Astrocyte (in vitro differentiated cells and primary cell): ENCODE data around the gene ITGB2. TPM values are rescaled to one million over a fixed set of nuclear protein-coding genes. Genes with fewer than 3 reads are reported as not detected.

Source experiments
- DNase-seq: peaks from one replicate; pipeline ENCODE4 v3.0.0-alpha.2; 2010; ENCODE audit warnings: low read depth
- FAIRE-seq: peaks from 2 replicates; lab custom pipeline; 2011; peaks lifted over from hg19 to GRCh38; lab: Jason Lieb, UNC
- H2AFZ ChIP-seq: 2 replicates; pipeline ENCODE4 v1.6.0; 2012; ENCODE audit warnings: low read depth, low read length, inconsistent platforms
- H3K27ac ChIP-seq: 2 replicates; pipeline ENCODE4 v1.5.1; 2011; ENCODE audit warnings: low read depth, low read length, inconsistent platforms
- H3K27me3 ChIP-seq: 2 replicates; pipeline ENCODE4 v1.6.0; 2011; ENCODE audit warnings: low read length, inconsistent platforms; ENCODE audit not compliant: insufficient read depth
- H3K36me3 ChIP-seq: 2 replicates; pipeline ENCODE4 v1.5.1; 2011; ENCODE audit warnings: low read length, inconsistent platforms; ENCODE audit not compliant: insufficient read depth
- H3K4me1 ChIP-seq: 2 replicates; pipeline ENCODE4 v1.5.1; 2011; ENCODE audit warnings: low read length, inconsistent platforms; ENCODE audit not compliant: insufficient read depth
- H3K4me2 ChIP-seq: 2 replicates; pipeline ENCODE4 v1.6.0; 2012; ENCODE audit warnings: low read length, inconsistent platforms
- H3K4me3 ChIP-seq: 2 replicates; pipeline ENCODE4 v1.5.1; 2011; ENCODE audit warnings: low read depth, mild to moderate bottlenecking, low read length, inconsistent platforms; ENCODE audit not compliant: insufficient read depth
- H3K79me2 ChIP-seq: 2 replicates; pipeline ENCODE4 v1.6.0; 2012; ENCODE audit warnings: mild to moderate bottlenecking, low read length, inconsistent platforms; ENCODE audit not compliant: insufficient read depth
- H3K9ac ChIP-seq: 2 replicates; pipeline ENCODE4 v1.6.0; 2012; ENCODE audit warnings: mild to moderate bottlenecking, low read length, inconsistent platforms
- H3K9me3 ChIP-seq: 2 replicates; pipeline ENCODE4 v1.5.1; 2012; ENCODE audit warnings: low read depth, mild to moderate bottlenecking, low read length, inconsistent platforms; ENCODE audit not compliant: insufficient read depth
- H4K20me1 ChIP-seq: 2 replicates; pipeline ENCODE4 v1.6.0; 2012; ENCODE audit warnings: low read length, inconsistent platforms; ENCODE audit not compliant: insufficient read depth
- H3K27ac Mint-ChIP-seq: one replicate; pipeline ENCODE4 v1.8.0; 2021; ENCODE audit warnings: mild to moderate bottlenecking, mixed read lengths; ENCODE audit not compliant: unreplicated experiment
- H3K27me3 Mint-ChIP-seq: one replicate; pipeline ENCODE4 v1.8.0; 2021; ENCODE audit warnings: low read depth, mixed read lengths; ENCODE audit not compliant: unreplicated experiment
- H3K36me3 Mint-ChIP-seq: one replicate; pipeline ENCODE4 v1.8.0; 2021; ENCODE audit warnings: low read depth, mixed read lengths; ENCODE audit not compliant: unreplicated experiment
- H3K4me1 Mint-ChIP-seq: one replicate; pipeline ENCODE4 v1.8.0; 2021; ENCODE audit warnings: low read depth, mixed read lengths; ENCODE audit not compliant: unreplicated experiment
- H3K4me3 Mint-ChIP-seq: one replicate; pipeline ENCODE4 v1.8.0; 2021; ENCODE audit warnings: mild to moderate bottlenecking, moderate library complexity, mixed read lengths; ENCODE audit not compliant: unreplicated experiment
- H3K9me3 Mint-ChIP-seq: one replicate; pipeline ENCODE4 v1.8.0; 2021; ENCODE audit warnings: mild to moderate bottlenecking, mixed read lengths; ENCODE audit not compliant: unreplicated experiment
- EZH2 ChIP-seq: IDR thresholded peaks from 2 replicates; pipeline ENCODE4 v1.6.1; 2012; ENCODE audit warnings: mild to moderate bottlenecking, low read length, inconsistent platforms; ENCODE audit not compliant: insufficient read depth
- total RNA-seq: library from RNA; stranded (reverse); gene quantifications from 2 replicates; pipeline ENCODE4 v1.2.1, GENCODE V29; 2021
- TF ChIP-seq, protein P1 (sequence below): IDR thresholded peaks from 2 replicates; pipeline ENCODE4 v1.5.1; 2011; ENCODE audit warnings: low read depth, mild to moderate bottlenecking, inconsistent platforms, low read length, moderate library complexity; ENCODE audit not compliant: insufficient read depth

ITGB2 gene
- total RNA-seq, 1 donor from 2014 or later: 0.61 TPM

DNA sequence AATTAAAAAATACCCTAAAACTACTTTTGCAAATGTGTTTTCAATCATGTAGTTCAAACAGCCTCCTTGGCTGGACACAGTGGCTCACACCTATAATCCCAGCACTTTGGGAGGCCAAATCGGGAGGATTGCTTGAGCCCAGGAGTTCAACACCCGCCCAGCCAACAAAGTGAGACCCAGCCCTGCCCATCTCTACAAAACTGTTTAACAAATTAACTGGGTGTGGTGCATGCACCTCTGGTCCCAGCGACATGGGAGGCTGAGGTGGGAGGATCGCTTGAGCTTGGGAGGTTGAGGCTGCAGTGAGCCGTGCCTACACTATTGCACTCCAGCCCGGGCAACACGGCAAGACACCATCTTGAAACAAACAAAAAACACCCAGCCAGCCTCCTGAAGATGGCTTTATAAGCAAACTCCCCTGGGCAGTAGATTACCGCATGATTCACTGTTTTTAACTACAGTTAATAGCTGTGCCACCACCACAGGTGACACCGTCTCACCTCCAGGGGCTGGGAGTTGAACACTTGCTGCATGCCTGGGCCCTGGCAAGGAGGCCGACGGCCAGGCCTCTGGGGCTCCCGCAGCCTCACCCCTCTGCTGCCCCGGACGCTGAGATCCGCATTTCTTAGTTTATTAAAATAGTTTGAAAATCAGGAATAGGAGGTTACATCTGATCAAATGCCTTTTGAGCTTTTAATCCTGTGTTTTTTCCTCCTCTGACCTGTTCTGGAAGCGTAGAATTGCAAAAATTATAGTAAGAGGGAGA lies 63.4 kb downstream of the ITGB2 start:
- H3K4me1 ChIP-seq: no peaks in the 10 kb centered on the region
- H3K36me3 Mint-ChIP-seq: peaks cover 36% of the 10 kb centered on the region
- peaks cover 96% of the 10 kb centered on the region for H4K20me1 ChIP-seq
- no peaks in the 10 kb centered on the region for H3K9me3 Mint-ChIP-seq
- peaks cover 19% of the 10 kb centered on the region for H3K36me3 ChIP-seq
- no peak overlapping the region for H3K4me3 ChIP-seq
- no peak overlapping the region for H3K4me2 ChIP-seq
- DNase-seq: no peak
- peaks cover 4% of the 10 kb centered on the region for H3K4me1 Mint-ChIP-seq
- TF ChIP-seq, protein P1, sequence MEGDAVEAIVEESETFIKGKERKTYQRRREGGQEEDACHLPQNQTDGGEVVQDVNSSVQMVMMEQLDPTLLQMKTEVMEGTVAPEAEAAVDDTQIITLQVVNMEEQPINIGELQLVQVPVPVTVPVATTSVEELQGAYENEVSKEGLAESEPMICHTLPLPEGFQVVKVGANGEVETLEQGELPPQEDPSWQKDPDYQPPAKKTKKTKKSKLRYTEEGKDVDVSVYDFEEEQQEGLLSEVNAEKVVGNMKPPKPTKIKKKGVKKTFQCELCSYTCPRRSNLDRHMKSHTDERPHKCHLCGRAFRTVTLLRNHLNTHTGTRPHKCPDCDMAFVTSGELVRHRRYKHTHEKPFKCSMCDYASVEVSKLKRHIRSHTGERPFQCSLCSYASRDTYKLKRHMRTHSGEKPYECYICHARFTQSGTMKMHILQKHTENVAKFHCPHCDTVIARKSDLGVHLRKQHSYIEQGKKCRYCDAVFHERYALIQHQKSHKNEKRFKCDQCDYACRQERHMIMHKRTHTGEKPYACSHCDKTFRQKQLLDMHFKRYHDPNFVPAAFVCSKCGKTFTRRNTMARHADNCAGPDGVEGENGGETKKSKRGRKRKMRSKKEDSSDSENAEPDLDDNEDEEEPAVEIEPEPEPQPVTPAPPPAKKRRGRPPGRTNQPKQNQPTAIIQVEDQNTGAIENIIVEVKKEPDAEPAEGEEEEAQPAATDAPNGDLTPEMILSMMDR: no peak
- no peak for TF ChIP-seq EZH2
- no peak overlapping the region for H3K27ac ChIP-seq
- no peak overlapping the region for H3K4me3 Mint-ChIP-seq
- FAIRE-seq: no peak
- no peaks in the 10 kb centered on the region for H3K9me3 ChIP-seq
- H3K27me3 Mint-ChIP-seq: peaks cover 2% of the 10 kb centered on the region
- H3K27me3 ChIP-seq: no peaks in the 10 kb centered on the region
- no peak overlapping the region for H3K27ac Mint-ChIP-seq
- H3K79me2 ChIP-seq: peaks cover 95% of the 10 kb centered on the region
- no peak overlapping the region for H3K9ac ChIP-seq
- H2AFZ ChIP-seq: no peak overlapping the region

DNA sequence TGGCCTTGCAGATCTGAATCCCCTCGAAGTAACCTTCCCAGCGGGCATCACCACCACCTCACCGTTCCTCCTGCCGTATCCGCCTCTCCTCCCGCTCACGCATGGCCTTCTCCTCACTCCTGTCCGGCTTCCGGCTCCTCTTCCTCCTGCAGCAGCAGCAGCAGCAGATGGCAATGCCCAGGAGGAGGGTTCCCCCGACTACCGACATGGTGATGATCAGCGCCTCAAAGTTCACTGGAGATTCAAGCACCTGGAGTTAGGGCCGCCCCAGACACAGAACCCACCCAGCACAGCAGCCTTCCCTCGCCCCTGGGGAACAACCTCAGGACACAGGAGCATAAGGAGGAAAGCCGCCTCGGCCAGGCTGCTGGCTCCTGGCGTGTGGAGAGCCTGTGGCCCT lies 64.6 kb downstream of the ITGB2 start:
- Histone ChIP-seq H3K36me3 (peaks cover 21% of the 10 kb centered on the region), H2AFZ (no peak overlapping the region), H4K20me1 (peaks cover 92% of the 10 kb centered on the region), H3K4me1 (no peaks in the 10 kb centered on the region), H3K27ac (no peak overlapping the region), H3K27me3 (no peaks in the 10 kb centered on the region), H3K9ac (no peak overlapping the region), H3K4me2 (no peak overlapping the region), H3K4me3 (no peak overlapping the region), H3K9me3 (no peaks in the 10 kb centered on the region), H3K79me2 (peaks cover 85% of the 10 kb centered on the region)
- no peaks in the 10 kb centered on the region for H3K4me1 Mint-ChIP-seq
- TF ChIP-seq EZH2: no peak
- TF ChIP-seq, protein P1: no peak
- no peaks in the 10 kb centered on the region for H3K9me3 Mint-ChIP-seq
- H3K36me3 Mint-ChIP-seq: peaks cover 28% of the 10 kb centered on the region
- no peak for DNase-seq
- no peak for FAIRE-seq
- H3K4me3 Mint-ChIP-seq: no peak overlapping the region
- H3K27ac Mint-ChIP-seq: no peak overlapping the region
- H3K27me3 Mint-ChIP-seq: peaks cover 2% of the 10 kb centered on the region

DNA sequence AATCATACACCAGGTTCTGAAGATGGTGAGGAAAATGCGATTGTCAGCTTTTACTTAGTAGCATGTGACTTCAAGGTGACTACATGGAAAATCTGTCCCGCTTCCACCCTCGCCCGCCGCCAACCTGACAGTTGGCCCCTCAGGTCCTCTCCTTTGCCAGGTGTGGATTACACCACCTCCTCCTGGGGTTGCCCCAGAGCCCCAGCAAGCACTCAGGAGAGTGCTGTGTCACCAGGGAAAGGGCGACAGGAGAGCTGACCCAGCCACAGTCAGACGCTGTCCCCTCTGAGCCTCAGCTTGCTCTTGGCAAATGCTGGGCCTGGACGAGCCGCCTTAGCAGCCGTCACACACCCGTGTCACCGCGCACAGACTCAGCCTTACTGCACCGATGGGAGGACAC lies 65.1 kb downstream of the ITGB2 start:
- Mint-ChIP-seq H3K36me3 (peaks cover 29% of the 10 kb centered on the region), H3K27me3 (peaks cover 2% of the 10 kb centered on the region), H3K4me3 (no peak overlapping the region), H3K9me3 (no peaks in the 10 kb centered on the region), H3K4me1 (no peaks in the 10 kb centered on the region), H3K27ac (no peak overlapping the region)
- H3K4me1 ChIP-seq: no peaks in the 10 kb centered on the region
- no peak overlapping the region for H3K9ac ChIP-seq
- TF ChIP-seq, protein P1: no peak
- TF ChIP-seq EZH2: no peak
- DNase-seq (no peak), FAIRE-seq (no peak)
- H2AFZ ChIP-seq: no peak overlapping the region
- H4K20me1 ChIP-seq: peaks cover 93% of the 10 kb centered on the region
- H3K27ac ChIP-seq: no peak overlapping the region
- no peak overlapping the region for H3K4me2 ChIP-seq
- H3K27me3 ChIP-seq: no peaks in the 10 kb centered on the region
- H3K36me3 ChIP-seq: peaks cover 26% of the 10 kb centered on the region
- no peaks in the 10 kb centered on the region for H3K9me3 ChIP-seq
- H3K4me3 ChIP-seq: no peak overlapping the region
- H3K79me2 ChIP-seq: peaks cover 81% of the 10 kb centered on the region
